Lung (tissue), 12 donors: ENCODE measurements around the gene CCNYL1. TPM values are rescaled to one million over a fixed set of nuclear protein-coding genes. Genes with fewer than 3 reads are reported as not detected.

ENCODE experiments used
- ATAC-seq: fragments of 200-7000 bp; cut with Tn5 transposase; one replicate; pipeline ENCODE4 v1.9.1; 2020; ENCODE audit warnings: moderate number of reproducible peaks; ENCODE audit not compliant: insufficient read depth, low FRiP score
- DNase-seq, 3 donors: peaks; one replicate each; pipeline ENCODE4 v3.0.0-alpha.2; 2013 to 2017
- H3K27ac ChIP-seq, 2 donors: one replicate each; pipeline ENCODE4 v1.5.1; 2013; ENCODE audit warnings: mild to moderate bottlenecking in 2 of 2, moderate library complexity in 2 of 2, control low read depth in 1 of 2, inconsistent platforms in 1 of 2, low read depth in 1 of 2, low read length in 1 of 2
- H3K27me3 ChIP-seq, 3 donors: one replicate each; pipeline ENCODE4 v1.5.1; 2013; ENCODE audit warnings: low read length in 2 of 3; ENCODE audit not compliant: control insufficient read depth in 3 of 3, insufficient read depth in 3 of 3
- H3K36me3 ChIP-seq, 4 donors: one replicate each; pipeline ENCODE4 v1.5.1; 2013; ENCODE audit warnings: low read length in 4 of 4, mild to moderate bottlenecking in 1 of 4, moderate library complexity in 1 of 4; ENCODE audit not compliant: control insufficient read depth in 4 of 4, insufficient read depth in 4 of 4
- H3K4me1 ChIP-seq, 5 donors: one replicate each; pipeline ENCODE4 v1.5.1; 2013; ENCODE audit warnings: low read length in 5 of 5, mild to moderate bottlenecking in 2 of 5, moderate library complexity in 1 of 5; ENCODE audit not compliant: control insufficient read depth in 5 of 5, insufficient read depth in 5 of 5
- H3K4me3 ChIP-seq: one replicate; pipeline ENCODE4 v1.5.1; 2013; ENCODE audit warnings: mild to moderate bottlenecking, control low read depth, moderate library complexity
- H3K9ac ChIP-seq, 2 donors: one replicate each; pipeline ENCODE4 v1.5.1; 2013; ENCODE audit warnings: low read length in 2 of 2, control low read depth in 1 of 2; ENCODE audit not compliant: insufficient read depth in 1 of 2
- H3K9me3 ChIP-seq, 4 donors: one replicate each; pipeline ENCODE4 v1.5.1; 2013; ENCODE audit warnings: low read length in 3 of 4, mild to moderate bottlenecking in 1 of 4, moderate library complexity in 1 of 4; ENCODE audit not compliant: control insufficient read depth in 4 of 4, insufficient read depth in 3 of 4
- WGBS, 2 donors: extraction: QIAGEN DNeasy Blood & Tissue Kit; methylation state at CpG; one replicate each; pipeline ENCODE4 v1.1.7; 2013; 5-methylcytosine and 5-hydroxymethylcytosine counted together
- polyA plus RNA-seq, 2 donors: library from polyadenylated mRNA; stranded (reverse); fragments of 200-250 nt; gene quantifications; one replicate each; pipeline ENCODE4 v1.2.1, GENCODE V29; 2013
- total RNA-seq, 2 donors: library from RNA; depleted of rRNA in 1 of 2; stranded (reverse); fragments of >200 nt in 1 of 2; gene quantifications; one replicate each; pipeline ENCODE4 v1.2.1, GENCODE V29; 2014 to 2021
- TF ChIP-seq, protein P1 (sequence below): IDR thresholded peaks from 2 replicates; pipeline ENCODE4 v1.5.1; 2012; ENCODE audit warnings: mild to moderate bottlenecking; ENCODE audit errors: control extremely low read depth, extremely low read depth
- donor health status: control.
- donor health status: control.
- donor health status: Bipolar disorder and iron deficiency.
- donor health status: healthy.
- donor health status: DM: yes; HTN: yes; CAD: no.

The CCNYL1 gene
- total and polyA plus RNA-seq, 4 donors: 11.1 to 25.1 (median 12.7) TPM

DNA sequence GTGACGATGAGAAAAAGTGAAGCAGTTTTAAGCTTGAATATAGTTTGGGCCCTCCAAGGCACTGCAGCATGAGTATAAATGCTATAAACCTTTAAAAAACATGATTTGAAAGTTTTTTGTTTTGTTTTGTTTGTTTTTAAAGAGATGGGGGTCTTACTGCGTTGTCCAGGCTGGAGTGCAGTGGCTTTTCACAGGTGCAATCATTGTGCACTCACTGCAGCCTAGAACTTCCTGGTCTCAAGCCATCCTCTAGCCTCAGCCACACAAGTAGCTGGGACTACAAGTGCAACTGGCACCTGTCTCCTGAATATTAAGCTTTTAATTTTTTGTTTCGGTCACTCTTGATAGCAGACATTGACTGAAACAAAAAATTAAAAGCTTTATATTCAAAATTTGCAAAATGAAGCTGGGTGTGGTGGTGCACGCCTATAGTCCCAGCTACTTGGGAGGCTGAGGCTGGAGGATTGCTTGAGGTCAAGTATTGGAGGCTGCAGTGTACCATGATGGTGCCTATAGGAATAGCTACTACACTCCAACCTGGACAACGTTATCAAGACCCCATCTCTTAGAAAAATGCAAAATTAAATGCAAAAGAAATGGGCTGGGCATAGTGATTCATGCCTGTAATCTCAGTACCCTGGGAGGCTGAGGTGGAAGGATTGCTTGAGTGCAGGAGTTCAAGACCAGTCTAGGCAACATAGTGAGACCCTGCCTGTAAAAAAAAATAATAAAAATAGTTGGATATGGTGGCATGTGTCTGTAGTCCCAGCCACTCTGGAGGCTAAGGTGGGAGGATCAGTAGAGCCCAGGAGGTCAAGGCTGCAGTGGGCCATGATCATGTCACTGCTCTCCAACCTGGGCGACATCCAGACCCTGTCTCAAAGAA lies 43.3 kb downstream of the CCNYL1 start:
- 96 to 97% methylated on average over 6 of the region's 6 CpGs for WGBS, 2 donors
- no peak overlapping the region for H3K9ac ChIP-seq
- no peak for ATAC-seq
- no peak for DNase-seq
- no peak overlapping the region for H3K4me3 ChIP-seq
- H3K4me1 ChIP-seq: peaks cover 0 to under 1% (median 0%) of the 10 kb centered on the region in 5 donors
- H3K9me3 ChIP-seq: no peaks in the 10 kb centered on the region
- no peak overlapping the region for H3K27ac ChIP-seq
- peaks cover 0 to 20% (median 2%) of the 10 kb centered on the region in 4 donors for H3K36me3 ChIP-seq
- H3K27me3 ChIP-seq: no peaks in the 10 kb centered on the region
- TF ChIP-seq, protein P1, sequence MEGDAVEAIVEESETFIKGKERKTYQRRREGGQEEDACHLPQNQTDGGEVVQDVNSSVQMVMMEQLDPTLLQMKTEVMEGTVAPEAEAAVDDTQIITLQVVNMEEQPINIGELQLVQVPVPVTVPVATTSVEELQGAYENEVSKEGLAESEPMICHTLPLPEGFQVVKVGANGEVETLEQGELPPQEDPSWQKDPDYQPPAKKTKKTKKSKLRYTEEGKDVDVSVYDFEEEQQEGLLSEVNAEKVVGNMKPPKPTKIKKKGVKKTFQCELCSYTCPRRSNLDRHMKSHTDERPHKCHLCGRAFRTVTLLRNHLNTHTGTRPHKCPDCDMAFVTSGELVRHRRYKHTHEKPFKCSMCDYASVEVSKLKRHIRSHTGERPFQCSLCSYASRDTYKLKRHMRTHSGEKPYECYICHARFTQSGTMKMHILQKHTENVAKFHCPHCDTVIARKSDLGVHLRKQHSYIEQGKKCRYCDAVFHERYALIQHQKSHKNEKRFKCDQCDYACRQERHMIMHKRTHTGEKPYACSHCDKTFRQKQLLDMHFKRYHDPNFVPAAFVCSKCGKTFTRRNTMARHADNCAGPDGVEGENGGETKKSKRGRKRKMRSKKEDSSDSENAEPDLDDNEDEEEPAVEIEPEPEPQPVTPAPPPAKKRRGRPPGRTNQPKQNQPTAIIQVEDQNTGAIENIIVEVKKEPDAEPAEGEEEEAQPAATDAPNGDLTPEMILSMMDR: no peak

- DNase-seq (no peak), ATAC-seq (no peak)
- no peak overlapping the region for H3K27ac ChIP-seq
- H3K36me3 ChIP-seq: peaks cover 0 to 11% (median 4%) of the 10 kb centered on the region in 4 donors
- no peak overlapping the region for H3K9ac ChIP-seq
- H3K4me3 ChIP-seq: no peak overlapping the region
- H3K9me3 ChIP-seq: no peaks in the 10 kb centered on the region
- H3K27me3 ChIP-seq: no peaks in the 10 kb centered on the region
- peaks cover 0 to 4% (median 0%) of the 10 kb centered on the region in 5 donors for H3K4me1 ChIP-seq
- TF ChIP-seq, protein P1: no peak
Measured at GRCh38 chr2:207758025-207758424, 46.6 kb downstream of the CCNYL1 start.

- H3K27ac ChIP-seq: peak overlapping the region in 1 of 2 donors; percentile 4
- peaks cover 0 to 6% (median 4%) of the 10 kb centered on the region in 3 donors for H3K27me3 ChIP-seq
- H3K9me3 ChIP-seq: no peaks in the 10 kb centered on the region
- no peak overlapping the region for H3K4me3 ChIP-seq
- DNase-seq: no peak
- no peak for ATAC-seq
- H3K36me3 ChIP-seq: peaks cover 0 to 11% (median under 1%) of the 10 kb centered on the region in 4 donors
- TF ChIP-seq, protein P1: no peak
- H3K4me1 ChIP-seq: peaks cover 0 to 5% (median 0%) of the 10 kb centered on the region in 5 donors
- WGBS, 2 donors: 85 to 91% methylated on average over 2 of the region's 2 CpGs
- no peak overlapping the region for H3K9ac ChIP-seq
Measured at GRCh38 chr2:207759890-207760289, 48.5 kb downstream of the CCNYL1 start.
